PC-9 (cell line): ENCODE data around the gene OR52A5. TPM values are rescaled to one million over a fixed set of nuclear protein-coding genes. Genes with fewer than 3 reads are reported as not detected.
"Not testable (repeated sequence)": the region's sequence is repeated elsewhere in the genome, so short reads cannot be mapped to it uniquely, and the experiment has no call there.

Experiments
- BruUV-seq: library from RNA; stranded (reverse); fragments of 400-500 nt; replicated peaks from 2 replicates; lab custom pipeline; 2021; lab: Mats Ljungman, UMichigan
- CTCF ChIA-PET: fragments of 300-600 bp; sonication (Branson Sonifier 250); formaldehyde crosslinking; loops from one replicate; lab custom pipeline; 2022; ENCODE audit warnings: antibody characterized with exemption; lab: Charles Lee
- POLR2A ChIA-PET: fragments of 300-600 bp; sonication (Branson Sonifier 250); formaldehyde crosslinking; loops from one replicate; lab custom pipeline; 2022; ENCODE audit warnings: antibody characterized with exemption; ENCODE audit not compliant: unreplicated experiment; lab: Charles Lee
- DNase-seq, 2 experiments: peaks; one replicate each; pipeline versions ENCODE4 v3.0.0 to v3.0.0-alpha.2; 2015 to 2022; ENCODE audit warnings: mixed read lengths in 1 of 2
- H2AFZ ChIP-seq: fragments of 200-600 bp; sonication (generic); 2 replicates; pipeline ENCODE4 v1.8.1; 2017; ENCODE audit warnings: antibody characterized with exemption
- H3F3A ChIP-seq: fragments of 200-600 bp; sonication (generic); 2 replicates; pipeline ENCODE4 v1.8.1; 2017; ENCODE audit warnings: antibody characterized with exemption, mild to moderate bottlenecking, low read depth; ENCODE audit not compliant: insufficient read depth
- H3K27ac ChIP-seq: fragments of 200-600 bp; sonication (generic); 2 replicates; pipeline ENCODE4 v1.6.1; 2016; ENCODE audit warnings: mixed run types
- H3K27me3 ChIP-seq: fragments of 200-600 bp; sonication (generic); 2 replicates; pipeline ENCODE4 v1.6.1; 2016; ENCODE audit warnings: low read depth, mixed run types; ENCODE audit not compliant: insufficient read depth
- H3K36me3 ChIP-seq: fragments of 200-600 bp; sonication (generic); 2 replicates; pipeline ENCODE4 v1.6.1; 2016; ENCODE audit warnings: low read depth, mixed run types
- H3K4me1 ChIP-seq: fragments of 200-600 bp; sonication (generic); replicated peaks from 2 replicates; pipeline ENCODE4 v1.6.1; 2016; ENCODE audit warnings: mixed run types; ENCODE audit not compliant: insufficient read depth
- H3K4me2 ChIP-seq: fragments of 200-600 bp; sonication (generic); 2 replicates; pipeline ENCODE4 v1.6.1; 2017; ENCODE audit warnings: mixed run types
- H3K4me3 ChIP-seq: fragments of 200-600 bp; sonication (generic); 2 replicates; pipeline ENCODE4 v1.6.1; 2016; ENCODE audit warnings: mixed run types
- H3K79me2 ChIP-seq: fragments of 200-600 bp; sonication (generic); 2 replicates; pipeline ENCODE4 v1.6.1; 2017; ENCODE audit warnings: low read depth, mixed run types
- H3K9me2 ChIP-seq: fragments of 200-600 bp; sonication (generic); 2 replicates; pipeline ENCODE4 v1.8.1; 2017; ENCODE audit warnings: mild to moderate bottlenecking; ENCODE audit not compliant: insufficient read depth
- H3K9me3 ChIP-seq: fragments of 200-600 bp; sonication (generic); 2 replicates; pipeline ENCODE4 v1.8.1; 2016; ENCODE audit warnings: low read depth; ENCODE audit not compliant: insufficient read depth
- H4K20me1 ChIP-seq: fragments of 200-600 bp; sonication (generic); 2 replicates; pipeline ENCODE4 v1.8.1; 2017; ENCODE audit not compliant: insufficient read depth
- CTCF ChIP-seq: fragments of 200-600 bp; sonication (generic); conservative IDR thresholded peaks from 2 replicates; pipeline ENCODE4 v1.6.1; 2017; ENCODE audit warnings: mixed run types, antibody characterized with exemption, mild to moderate bottlenecking, moderate library complexity
- EZH2 ChIP-seq: fragments of 200-600 bp; sonication (generic); IDR thresholded peaks from 2 replicates; pipeline ENCODE4 v1.8.0; 2017; ENCODE audit warnings: antibody characterized with exemption, low read depth
- intact Hi-C: fragments of 100-400 bp; cut with micrococcal nuclease; formaldehyde crosslinking; loops from one replicate; pipeline ENCODE4 v1.10.0; 2022; ENCODE audit not compliant: unreplicated experiment
- total RNA-seq: library from RNA; stranded (reverse); gene quantifications from 2 replicates; pipeline ENCODE4 v1.2.3, GENCODE V29; 2021

The OR52A5 gene
- total RNA-seq, 1 experiment from 2014 or later = not detected

GRCh38 chr11:5171856-5172255 is 33.7 kb upstream of the OR52A5 start:
- Histone ChIP-seq H3K4me1 (no peaks in the 10 kb centered on the region), H3K27me3 (no peaks in the 10 kb centered on the region), H3K79me2 (no peaks in the 10 kb centered on the region), H3K36me3 (no peaks in the 10 kb centered on the region), H3K4me3 (no peak overlapping the region), H3K9me2 (no peaks in the 10 kb centered on the region), H2AFZ (no peak overlapping the region), H3K27ac (no peak overlapping the region), H3K9me3 (no peaks in the 10 kb centered on the region), H3F3A (no peaks in the 10 kb centered on the region), H3K4me2 (no peak overlapping the region), H4K20me1 (no peaks in the 10 kb centered on the region)
- intact Hi-C loops = no loop called here
- DNase-seq = no peak
- POLR2A ChIA-PET = no interaction called here
- TF ChIP-seq EZH2 (no peak), CTCF (no peak)
- BruUV-seq = no TSS peak
- CTCF ChIA-PET = no interaction called here

- POLR2A ChIA-PET, intact Hi-C loops, DNase-seq, H3K27ac ChIP-seq, H3K36me3 ChIP-seq, H3K9me3 ChIP-seq, CTCF ChIA-PET, H3K4me3 ChIP-seq, H3K4me2 ChIP-seq, H4K20me1 ChIP-seq, BruUV-seq, H3K27me3 ChIP-seq, H3K79me2 ChIP-seq, H3F3A ChIP-seq, H3K4me1 ChIP-seq, H3K9me2 ChIP-seq, H2AFZ ChIP-seq: not testable (repeated sequence)
Observed at GRCh38 chr11:5165898-5166297, 27.7 kb upstream of the OR52A5 start.

- intact Hi-C loops, CTCF ChIA-PET: not testable (repeated sequence)
Observed at GRCh38 chr11:5164807-5165206, 26.7 kb upstream of the OR52A5 start.

GRCh38 chr11:5161045-5161444 is 22.9 kb upstream of the OR52A5 start:
- BruUV-seq, H3K4me3 ChIP-seq, H2AFZ ChIP-seq, H3K36me3 ChIP-seq, DNase-seq, H3K4me2 ChIP-seq, H3K4me1 ChIP-seq, H3K79me2 ChIP-seq, CTCF ChIA-PET, H3K27me3 ChIP-seq, H3K27ac ChIP-seq, H3K9me3 ChIP-seq, H3F3A ChIP-seq, H3K9me2 ChIP-seq, intact Hi-C loops, H4K20me1 ChIP-seq, POLR2A ChIA-PET: not testable (repeated sequence)

More at GRCh38 chr11:5164807-5165206, 26.7 kb upstream of the OR52A5 start:
- H3K9me3 ChIP-seq, H3K4me2 ChIP-seq, H4K20me1 ChIP-seq, H3K4me3 ChIP-seq, H3K79me2 ChIP-seq, H3K4me1 ChIP-seq, H3K9me2 ChIP-seq, H2AFZ ChIP-seq, DNase-seq, H3K36me3 ChIP-seq, POLR2A ChIA-PET, H3K27ac ChIP-seq, H3K27me3 ChIP-seq, BruUV-seq, H3F3A ChIP-seq: not testable (repeated sequence)

- CTCF ChIA-PET, H3F3A ChIP-seq, H3K36me3 ChIP-seq, H3K27ac ChIP-seq, H3K9me3 ChIP-seq, BruUV-seq, H3K79me2 ChIP-seq, H3K27me3 ChIP-seq, H3K4me1 ChIP-seq, H4K20me1 ChIP-seq, DNase-seq, H3K9me2 ChIP-seq, POLR2A ChIA-PET, H3K4me3 ChIP-seq, intact Hi-C loops, H3K4me2 ChIP-seq, H2AFZ ChIP-seq: not testable (repeated sequence)
Observed at GRCh38 chr11:5160217-5160616, 22.1 kb upstream of the OR52A5 start.
